ENCODE data around the gene GALNT8. TPM values are rescaled to one million over a fixed set of nuclear protein-coding genes. Genes with fewer than 3 reads are reported as not detected.
"Not testable (repeated sequence)": the region's sequence is repeated elsewhere in the genome, so short reads cannot be mapped to it uniquely, and the experiment has no call there.

Gene GALNT8
- total RNA-seq, 2 donors from 2014 or later: 24.5 to 41.0 TPM

DNA sequence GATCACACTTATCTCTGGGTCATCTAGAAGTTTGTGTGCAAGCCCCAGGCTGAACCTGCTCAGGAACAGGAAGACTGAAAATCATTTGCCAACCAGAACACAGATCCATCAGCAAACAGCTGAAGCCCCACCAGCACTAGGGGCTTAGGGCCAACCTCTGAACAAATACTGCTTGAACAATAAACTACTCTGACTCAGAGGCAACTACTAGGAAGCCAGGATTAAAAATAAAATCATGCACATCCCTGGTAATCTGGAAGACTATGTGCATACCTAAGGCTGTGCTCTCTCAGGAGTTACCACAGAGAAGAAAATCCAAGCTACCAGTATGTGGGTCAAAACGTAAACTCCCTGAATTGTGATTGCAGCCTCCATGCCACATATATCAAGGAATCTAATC is 15.9 kb downstream of the GALNT8 start:
- intact Hi-C loops (cut with DNase I, micrococcal nuclease): no loop called here
- DNase-seq (no peak), ATAC-seq (peak; percentile 59)

DNA sequence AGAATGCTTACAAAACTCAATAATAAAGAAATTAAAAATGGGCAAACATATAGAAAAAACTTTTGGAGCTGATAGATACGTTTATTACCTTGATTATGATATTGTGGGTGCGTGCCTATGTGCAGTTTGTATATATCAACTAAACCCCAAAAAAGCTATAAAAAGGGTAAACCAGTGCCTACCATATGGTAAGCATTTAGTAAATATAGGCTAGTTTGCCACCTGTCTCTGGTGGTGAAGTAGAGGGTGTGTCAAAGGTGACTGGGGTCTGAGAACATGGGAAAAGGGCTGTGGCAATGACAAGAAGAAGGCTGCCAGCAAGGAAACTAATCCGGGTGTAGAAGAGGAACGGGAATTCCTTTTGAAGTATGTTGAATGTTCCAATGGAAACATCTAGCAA is 18.3 kb downstream of the GALNT8 start:
- peak; percentile 68 for ATAC-seq
- intact Hi-C loops (cut with DNase I, micrococcal nuclease): no loop called here
- no peak for DNase-seq

DNA sequence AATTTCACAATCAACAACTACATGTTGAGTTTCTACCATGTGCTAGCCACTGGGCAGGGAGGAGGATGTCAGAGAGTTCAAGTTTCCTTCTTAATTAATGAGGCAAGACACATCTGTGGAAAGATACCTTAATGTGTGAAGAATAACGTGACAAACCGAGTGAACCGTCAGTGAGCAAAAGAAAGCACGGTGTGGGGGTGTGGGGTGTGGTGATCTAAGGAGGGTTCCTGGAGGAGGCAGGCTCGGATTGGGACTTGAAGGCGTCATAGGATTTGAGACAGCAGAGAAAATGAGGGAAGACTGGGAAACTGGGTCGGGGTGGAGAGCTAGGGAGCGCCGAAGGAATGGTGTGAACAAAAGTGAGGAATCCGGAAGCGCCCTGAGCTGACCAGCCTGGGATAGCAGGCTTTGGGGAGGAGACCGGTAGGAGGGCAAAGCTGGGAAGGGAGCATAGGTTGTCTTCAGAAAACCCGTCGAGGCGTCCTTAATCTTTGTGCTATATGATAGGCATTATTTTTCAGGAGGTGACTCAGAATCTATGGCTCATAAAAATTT is 22.3 kb downstream of the GALNT8 start:
- intact Hi-C loops (cut with DNase I, micrococcal nuclease): no loop called here
- no peak for ATAC-seq
- no peak for DNase-seq

DNA sequence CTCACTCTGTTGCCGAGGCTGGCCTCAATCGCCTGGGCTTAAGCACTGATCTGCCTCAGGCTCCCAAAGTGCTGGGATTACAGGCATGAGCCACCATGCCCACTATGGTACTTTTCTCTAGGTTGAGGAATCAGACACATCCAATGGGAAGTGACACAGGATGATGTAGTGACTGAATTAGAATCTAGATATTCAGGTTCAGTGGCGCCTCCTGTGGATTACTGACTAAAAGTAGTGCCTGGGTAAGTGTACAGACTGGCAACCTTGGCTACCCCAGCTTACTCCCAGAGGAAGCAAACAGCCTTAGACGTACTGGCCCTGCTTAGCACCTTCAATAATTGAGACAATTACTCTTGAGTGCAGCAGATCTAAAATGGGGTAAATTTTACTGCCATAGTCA is 22.8 kb downstream of the GALNT8 start:
- DNase-seq: peak in 1 of 2 donors; percentile 49
- intact Hi-C loops (cut with DNase I, micrococcal nuclease): no loop called here
- peak; percentile 53 for ATAC-seq

DNA sequence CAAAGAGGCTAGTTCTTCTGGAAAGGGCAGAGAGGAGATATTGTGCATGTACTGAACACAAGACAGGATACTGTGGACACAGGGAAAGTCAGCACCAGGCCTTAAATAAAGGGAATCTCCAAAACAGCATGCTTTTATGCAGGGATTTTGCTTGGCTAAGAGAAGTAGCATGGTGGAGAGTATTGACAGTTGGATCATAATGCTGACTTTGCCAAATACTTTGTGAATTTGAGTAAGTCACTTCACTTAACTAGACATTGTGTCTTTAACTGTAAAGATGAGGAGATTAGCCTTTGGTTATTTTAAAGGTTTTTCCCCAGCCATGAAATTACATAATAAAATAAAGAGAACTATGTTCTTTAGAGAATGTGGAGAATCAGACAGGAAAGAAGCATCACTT is 24.5 kb downstream of the GALNT8 start:
- DNase-seq: no peak
- ATAC-seq: no peak
- intact Hi-C loops (cut with DNase I, micrococcal nuclease): no loop called here

DNA sequence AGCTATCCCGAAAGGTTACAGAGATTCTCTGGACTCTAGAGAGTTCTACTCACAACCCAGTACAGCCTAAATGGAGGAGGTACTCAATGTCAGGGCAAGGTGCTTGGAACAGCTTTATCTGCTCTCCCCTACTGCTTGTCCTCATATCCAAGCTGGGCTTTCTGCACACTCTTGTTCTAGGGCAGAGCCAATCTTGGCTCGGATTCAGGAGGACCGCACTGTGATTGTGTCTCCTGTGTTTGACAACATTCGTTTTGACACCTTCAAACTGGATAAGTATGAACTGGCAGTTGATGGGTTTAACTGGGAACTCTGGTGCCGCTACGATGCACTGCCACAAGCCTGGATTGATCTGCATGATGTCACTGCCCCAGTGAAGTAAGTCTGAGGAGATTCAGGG is 25.0 kb downstream of the GALNT8 start:
- intact Hi-C loops (cut with DNase I, micrococcal nuclease): no loop called here
- DNase-seq: no peak
- no peak for ATAC-seq

DNA sequence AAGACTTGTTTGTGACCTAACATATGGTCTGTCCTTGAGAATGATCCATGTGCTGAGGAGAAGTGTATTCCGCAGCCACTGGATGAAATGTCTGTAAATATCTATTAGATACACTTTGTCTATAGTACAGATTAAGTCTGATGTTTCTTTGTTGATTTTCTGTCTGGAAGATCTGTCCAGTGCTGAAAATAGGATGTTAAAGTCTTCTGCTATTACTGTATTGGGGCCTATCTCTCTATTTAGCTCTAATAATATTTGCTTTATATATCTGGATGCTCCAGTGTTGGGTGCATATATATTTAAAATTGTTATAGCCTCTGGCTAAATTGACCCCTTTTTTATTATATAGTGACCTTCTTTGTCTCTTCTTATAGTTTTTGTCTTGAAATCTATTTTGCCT is 31.5 kb downstream of the GALNT8 start:
- ATAC-seq; intact Hi-C loops (cut with DNase I, micrococcal nuclease); DNase-seq: not testable (repeated sequence)

DNA sequence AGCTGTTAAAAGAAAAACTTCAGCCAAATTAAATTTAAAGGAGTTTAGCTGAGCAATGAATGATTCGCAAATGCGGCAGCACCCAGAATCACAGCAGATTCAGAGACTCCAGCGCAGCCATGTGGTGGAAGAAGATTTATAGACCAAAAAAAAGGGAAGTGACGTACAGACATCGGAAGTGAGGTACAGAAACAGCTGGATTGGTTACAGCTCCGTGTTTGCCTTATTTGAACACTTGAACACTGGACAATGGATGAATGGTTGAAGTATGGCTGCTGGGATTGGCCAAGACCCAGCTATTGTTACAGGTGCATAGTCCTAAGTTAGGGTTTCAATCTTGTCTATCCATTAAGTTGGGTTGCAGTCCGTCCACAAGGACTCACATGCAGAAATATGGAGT is 42.6 kb downstream of the GALNT8 start:
- DNase-seq (no peak), ATAC-seq (no peak)
- intact Hi-C loops (cut with DNase I, micrococcal nuclease): no loop called here

DNA sequence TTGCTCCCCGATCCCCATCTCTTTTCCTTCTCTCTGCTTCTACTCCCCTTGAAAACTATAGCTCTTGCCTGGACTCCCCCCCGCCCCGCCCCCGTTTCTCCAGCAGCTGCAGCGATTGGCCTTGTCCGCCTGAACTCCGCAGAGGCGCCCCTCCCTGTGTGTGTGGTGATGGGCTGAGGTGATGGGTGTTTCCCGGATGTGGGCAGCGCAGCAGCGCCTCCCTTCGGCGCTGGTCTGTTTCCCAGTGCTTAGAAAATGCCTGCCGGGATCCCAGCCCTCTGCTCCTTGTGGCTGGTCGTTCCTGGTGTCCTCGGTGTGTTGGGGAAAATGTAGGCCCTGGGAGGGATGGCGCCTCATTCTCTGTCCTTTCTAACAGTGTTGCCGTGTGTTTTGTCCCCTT is 43.3 kb downstream of the GALNT8 start:
- intact Hi-C loops (cut with DNase I, micrococcal nuclease): no loop called here
- peak; percentile 46 to 56 for DNase-seq
- peak; percentile 75 for ATAC-seq

DNA sequence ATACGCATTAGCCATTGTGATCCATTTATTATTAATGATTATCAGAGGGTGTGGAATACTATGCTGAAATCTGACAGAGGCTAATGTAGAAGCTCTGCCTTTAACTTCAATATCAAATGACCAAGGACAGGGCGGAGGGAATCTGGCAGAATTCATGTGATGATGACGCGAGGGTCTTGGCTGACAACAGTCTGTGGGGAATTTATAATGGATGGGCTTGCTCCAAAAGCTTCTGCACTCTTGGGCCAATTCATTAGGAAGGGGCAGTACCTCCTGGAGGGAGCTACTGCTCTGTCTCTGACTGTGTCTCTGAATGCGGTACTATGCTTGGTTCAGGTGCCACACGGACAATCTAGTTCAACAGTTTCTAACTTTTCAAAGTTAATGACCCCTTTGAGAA is 46.2 kb downstream of the GALNT8 start:
- intact Hi-C loops (cut with DNase I, micrococcal nuclease): no loop called here
- DNase-seq: no peak
- no peak for ATAC-seq

DNA sequence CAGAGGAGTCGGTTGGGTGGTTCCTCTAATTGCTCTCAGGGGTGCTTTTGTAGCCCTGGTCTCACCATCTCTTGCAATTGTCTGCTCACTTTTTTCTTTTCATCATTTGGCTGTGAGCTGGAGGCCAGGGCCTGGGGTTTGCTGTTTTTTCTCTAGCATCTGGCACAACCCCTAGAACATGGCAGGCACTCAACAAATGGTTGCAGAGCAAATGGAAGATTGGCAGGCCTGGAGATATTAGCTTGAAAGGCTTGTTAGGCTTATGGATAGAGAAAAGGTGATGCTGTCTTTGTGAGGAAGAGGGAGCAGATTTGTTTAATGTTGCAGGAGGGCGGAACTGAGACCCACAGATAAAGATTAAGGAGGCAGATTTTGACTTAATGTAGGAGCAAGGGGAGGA is 47.0 kb downstream of the GALNT8 start:
- no peak for ATAC-seq

DNA sequence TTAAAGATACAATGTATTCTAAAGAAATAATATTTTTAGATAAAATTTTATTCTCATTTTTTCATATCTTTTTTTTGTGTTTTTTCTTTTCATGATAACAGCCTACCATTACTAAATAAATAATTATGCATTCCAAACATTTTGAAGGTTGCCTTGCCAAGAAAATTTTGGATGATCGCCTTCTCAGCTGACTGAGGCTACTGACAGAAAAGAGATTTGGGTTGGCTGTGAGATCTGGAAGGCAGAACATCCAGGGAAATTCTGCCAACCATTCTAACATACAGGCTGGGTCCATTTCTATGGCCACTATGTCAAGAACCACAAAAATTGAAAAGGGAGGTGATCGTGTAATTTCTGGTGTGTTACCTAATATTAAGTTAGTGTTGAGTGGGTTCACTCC is 48.1 kb downstream of the GALNT8 start:
- intact Hi-C loops (cut with DNase I, micrococcal nuclease): no loop called here
- ATAC-seq: no peak
- no peak for DNase-seq

More for the DNA sequence above, 47.0 kb downstream of the GALNT8 start:
- no peak for DNase-seq
- intact Hi-C loops (cut with DNase I, micrococcal nuclease): no loop called here

DNA sequence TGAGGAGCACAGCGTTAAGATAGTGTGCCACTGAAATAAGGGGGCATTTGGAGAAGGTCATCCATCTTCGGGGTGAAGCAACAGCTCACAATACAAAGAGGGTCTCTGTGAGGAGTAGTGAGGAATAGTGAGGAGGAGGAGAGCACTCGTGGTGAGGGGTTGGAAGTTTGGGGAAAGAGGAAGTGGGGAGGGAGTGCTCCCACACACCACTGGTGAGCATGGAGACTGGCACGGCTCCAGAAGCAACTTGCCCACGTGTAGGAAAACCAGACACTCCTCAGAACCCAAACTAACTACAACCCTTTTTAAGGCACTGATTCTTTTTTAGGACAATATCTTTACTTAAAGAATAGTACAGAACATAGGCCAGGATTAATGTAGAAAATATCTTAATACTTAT is 48.9 kb downstream of the GALNT8 start:
- ATAC-seq: no peak
- intact Hi-C loops (cut with DNase I, micrococcal nuclease): no loop called here

DNA sequence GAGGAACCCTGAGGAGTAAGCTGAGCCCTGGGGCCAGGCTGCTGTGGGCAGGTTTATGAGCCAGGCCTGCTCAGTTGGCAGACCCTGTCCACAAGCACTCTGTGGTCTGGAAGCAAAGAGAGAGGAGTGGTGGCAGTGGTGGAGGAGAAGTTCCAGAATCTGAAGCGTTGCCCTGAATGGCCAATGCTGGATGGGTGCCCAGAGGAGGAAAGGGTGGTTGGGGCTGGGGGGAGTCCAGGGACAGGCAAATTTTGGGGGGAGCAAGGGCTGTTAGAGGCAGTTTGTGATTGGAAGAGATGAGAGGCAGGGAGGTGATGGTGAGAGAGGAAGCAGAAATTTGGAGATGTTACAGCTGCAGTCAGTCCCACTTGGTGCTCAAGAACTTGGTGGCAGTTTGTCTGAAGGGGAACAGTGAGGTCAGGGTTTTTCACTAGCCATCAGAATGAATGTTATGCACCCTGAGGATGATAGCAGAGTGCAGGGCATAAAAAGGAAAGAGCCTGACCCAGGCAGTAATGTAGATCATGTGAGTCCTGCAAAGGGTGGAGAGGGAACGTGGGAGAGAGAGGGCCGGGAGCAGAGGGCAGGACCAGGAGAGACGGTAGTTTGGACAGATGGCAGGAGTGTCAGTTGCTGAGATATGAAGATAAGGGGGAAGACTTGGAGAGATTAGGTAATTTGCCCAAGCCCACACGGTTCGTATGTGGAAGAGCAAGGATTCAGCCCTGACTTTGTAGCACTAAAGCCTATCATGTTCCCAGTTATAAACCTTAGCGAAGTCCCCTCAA is 51.2 kb downstream of the GALNT8 start:
- ATAC-seq (no peak), DNase-seq (no peak)
- intact Hi-C loops (cut with DNase I, micrococcal nuclease): no loop called here

More for the DNA sequence above, 48.9 kb downstream of the GALNT8 start:
- no peak for DNase-seq

DNA sequence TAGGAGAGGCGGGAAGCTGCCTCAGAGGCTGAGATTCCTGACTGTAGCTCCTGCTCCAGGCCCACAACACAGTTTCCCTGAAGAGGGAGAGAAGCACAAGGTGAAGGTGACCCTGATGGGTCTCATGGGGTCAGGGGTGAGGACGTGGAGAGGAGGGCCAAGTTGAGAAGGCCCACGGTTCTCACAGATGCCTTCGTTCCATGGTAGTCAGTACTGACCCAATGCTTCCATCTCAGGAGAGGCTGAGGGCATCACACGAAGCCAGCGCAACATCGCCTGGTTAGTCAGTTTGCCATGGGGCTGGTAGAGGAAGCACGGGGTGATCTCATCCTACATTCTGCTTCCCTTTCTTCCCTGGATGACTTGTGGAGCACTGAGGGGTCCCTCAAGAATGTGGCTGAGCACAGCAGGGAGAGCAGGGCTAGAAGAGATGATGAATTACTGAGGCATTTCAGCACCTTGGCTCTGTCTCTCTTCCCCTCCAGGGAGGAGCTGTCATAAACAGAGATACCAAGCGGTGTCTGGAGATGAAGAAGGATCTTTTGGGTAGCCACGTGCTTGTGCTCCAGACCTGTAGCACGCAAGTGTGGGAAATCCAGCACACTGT is 51.9 kb downstream of the GALNT8 start:
- intact Hi-C loops (cut with DNase I, micrococcal nuclease): no loop called here
- ATAC-seq (no peak), DNase-seq (no peak)

DNA sequence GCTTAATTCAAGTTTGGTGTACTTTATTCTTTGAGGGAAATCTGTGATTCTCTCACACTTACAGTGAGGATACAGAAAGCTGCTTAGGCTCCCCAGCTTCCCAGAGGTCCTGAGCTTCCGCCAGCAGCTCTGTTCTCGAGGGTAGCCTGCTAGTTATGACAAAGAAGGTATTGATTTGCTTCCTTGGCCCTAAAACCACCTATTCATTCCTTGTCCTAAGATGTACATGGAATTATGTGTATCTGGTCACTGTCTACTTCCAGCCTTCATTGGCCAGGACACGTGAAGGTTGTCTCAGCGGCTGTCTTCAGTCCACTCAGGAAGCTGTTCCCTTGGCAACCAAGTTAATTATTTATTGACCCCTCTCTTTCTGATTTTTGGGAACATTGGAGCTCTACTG is 55.7 kb downstream of the GALNT8 start:
- ATAC-seq (no peak), DNase-seq (no peak)
- intact Hi-C loops (cut with DNase I, micrococcal nuclease): no loop called here

DNA sequence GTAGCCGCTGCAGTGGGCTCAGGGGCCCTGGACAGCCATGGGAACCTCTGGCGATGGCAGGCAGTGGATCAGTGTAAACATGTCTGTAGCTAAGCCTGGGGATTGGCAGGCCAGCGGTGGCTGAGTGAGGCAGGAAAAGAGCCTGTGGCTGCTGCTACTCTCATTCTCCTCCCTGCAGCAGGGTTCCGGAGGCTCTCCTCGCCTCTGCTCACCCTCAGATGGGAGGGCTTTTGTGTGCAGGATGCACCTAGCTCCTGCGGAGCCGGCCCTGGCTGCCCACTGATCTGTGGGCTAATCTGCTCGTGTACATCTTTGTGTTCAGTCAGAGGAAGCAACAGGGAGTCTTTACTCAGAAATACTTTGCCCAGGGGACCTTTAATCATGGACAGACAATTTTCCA is 59.5 kb downstream of the GALNT8 start:
- DNase-seq: no peak
- intact Hi-C loops (cut with DNase I, micrococcal nuclease): no loop called here
- no peak for ATAC-seq

DNA sequence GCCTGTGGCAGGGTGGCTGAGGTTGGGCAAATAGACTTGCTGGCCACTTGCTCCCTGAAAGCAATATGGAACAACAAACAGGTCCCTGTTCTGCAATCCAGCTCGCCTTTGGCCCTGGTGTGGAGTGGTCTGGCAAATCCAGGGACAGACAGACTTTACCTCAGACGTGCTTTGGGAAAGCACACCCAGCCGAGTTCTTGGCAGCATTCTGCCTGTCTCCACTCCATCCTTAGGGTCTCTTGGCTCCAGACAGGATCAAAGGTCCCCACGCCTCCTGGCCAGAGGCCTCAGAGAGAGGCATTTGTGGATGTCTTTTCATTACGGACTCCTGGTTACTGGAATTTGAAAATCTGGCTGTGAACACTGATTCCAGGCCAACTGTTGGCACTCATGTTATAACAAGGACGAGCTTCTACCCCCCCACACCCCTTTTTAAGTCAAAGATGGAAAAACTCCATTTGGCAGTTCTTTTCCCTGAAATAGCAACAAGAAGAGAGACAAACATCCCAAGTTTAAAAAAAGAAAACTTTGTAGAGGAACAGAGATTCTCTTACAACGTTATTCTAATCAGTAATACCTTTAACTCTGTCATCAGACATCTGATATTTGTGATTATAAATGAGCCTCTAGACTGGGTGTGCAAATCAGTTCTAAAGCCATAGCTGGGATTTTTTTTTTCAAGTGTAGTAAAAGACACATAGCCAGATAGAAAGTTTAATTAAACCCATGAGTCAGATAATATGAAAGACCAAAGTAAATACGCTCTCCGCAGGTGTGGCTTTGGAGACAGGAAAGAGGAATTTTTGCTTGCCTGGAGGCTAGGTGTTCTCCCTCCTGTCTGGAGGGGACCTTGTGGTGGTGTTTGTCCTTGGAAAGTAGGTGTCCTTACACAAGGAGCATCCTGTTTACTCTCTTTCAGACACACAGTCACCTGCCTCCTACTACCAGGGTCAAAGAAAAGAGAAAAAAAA is 60.7 kb downstream of the GALNT8 start:
- DNase-seq: no peak
- intact Hi-C loops (cut with DNase I, micrococcal nuclease): no loop called here
- peak; percentile 72 for ATAC-seq

DNA sequence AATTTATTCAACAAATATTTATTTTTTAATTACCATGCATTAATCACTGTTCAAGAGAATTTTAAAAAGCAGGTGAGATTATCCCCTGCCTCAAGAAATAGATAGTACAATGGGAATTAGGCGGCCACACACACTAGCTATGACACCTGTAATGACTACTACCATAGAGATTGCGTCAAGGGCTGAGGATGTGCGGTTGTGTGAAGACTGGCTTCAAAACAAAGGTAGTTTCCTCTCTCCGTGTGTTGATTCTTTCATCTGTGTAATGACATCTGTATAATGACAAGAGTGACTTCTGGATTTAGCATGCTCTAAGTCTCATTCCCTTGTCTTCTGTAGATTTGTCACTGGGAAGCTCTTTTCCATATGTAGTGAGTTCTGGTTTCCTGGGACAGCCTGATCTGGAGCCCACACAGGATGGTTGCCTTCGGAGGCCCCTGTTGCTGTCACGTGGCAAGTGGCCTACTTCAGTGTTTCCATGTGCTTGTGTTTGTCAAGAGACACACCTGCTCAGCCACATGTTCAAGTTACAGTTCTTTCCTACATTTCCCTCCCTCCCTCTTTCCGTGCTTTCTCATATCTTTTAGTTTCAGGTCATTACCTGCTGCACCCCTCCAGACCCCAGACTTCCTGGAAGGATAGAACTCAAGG is 64.3 kb downstream of the GALNT8 start:
- no peak for DNase-seq
- intact Hi-C loops (cut with DNase I, micrococcal nuclease): no loop called here
- no peak for ATAC-seq
